D341Med (cell line): ENCODE results near the gene PAF1.

Source experiments
- DNase-seq: peaks from one replicate; pipeline ENCODE4 v3.0.0; 2012; ENCODE audit warnings: low spot score

The PAF1 gene

GRCh38 chr19:39405958-39406655 is 15.2 kb upstream of the PAF1 start:
- DNase-seq = no peak

DNA sequence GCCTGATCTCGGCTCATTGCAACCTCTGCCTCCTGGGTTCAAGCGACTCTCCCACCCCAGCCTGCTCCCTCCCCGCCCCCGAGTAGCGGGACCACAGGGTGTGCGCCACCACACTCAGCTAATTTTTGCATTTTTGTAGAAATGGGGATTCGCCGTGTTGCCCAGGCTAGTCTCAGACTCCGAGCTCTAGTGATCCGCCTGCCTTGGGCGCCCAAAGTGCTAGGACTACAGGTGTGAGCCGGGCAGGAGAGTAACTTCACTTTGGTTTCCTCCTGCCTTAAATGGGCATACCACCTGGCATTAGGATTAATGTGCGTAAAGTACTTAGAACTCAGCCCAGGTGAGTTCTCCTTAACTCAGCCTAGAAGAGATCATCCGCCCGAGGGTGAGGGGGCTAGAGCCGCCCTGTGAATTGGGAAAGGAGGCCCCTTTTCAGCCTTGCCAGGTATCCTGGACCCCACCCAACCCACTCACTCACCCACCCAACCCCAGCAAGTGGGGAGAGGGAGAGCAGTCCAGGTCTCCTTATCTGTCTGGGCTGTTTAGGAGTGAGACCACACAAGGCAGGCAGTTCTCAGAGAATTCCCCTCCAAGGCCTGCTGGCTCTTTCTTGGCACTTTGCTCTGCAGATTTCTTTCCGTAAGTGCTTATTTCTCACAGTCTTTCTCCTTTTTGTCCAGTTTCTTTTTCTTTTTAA is 14.5 kb upstream of the PAF1 start:
- no peak for DNase-seq

GRCh38 chr19:39403331-39404312 is 12.7 kb upstream of the PAF1 start:
- peak; percentile 92 for DNase-seq

DNA sequence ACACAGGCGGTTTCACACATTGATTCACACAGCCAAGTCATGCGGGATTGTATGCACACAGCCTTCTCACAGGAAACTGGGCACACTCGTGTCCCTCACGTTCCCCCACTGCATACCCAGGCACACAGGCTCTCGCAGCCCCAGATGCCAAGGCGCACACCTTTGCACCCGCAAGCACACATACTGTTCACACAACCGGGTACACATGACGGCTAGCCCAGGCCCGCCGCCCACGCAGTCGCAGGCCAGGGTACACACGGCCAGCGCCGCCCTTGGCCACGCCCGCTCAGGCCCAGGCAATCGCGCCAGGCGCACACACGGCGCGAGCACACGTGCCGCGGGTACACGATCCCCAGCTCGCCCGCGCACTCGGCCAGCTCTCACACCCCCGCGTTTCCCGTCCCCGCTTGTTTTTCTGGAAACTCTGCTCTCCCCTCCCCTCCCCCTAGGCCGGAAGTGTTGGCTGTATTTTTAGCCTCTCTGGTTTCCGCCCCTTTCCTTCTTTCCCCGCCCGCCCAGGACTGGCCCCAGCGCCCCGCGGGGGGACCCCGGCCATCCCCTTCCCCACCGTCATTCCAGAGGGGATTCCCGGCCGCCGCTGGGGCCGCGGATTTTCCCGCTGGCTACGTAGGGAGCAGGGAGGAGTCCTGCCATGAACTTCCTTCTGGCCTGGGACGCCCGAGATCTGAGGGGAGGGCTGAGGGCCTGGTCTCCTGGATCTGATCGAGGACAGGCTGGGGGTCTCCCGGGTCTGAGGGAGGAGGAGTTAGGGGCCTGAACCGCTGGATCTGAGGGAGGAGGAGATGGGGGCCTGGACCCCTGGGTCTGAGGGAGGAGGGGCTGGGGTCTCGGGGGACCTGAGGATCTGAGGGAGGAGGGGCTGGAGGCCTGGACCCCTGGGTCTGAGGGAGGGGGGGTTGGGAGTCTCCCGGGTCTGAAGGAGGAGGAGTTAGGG is 11.7 kb upstream of the PAF1 start:
- DNase-seq = peak; percentile 58

GRCh38 chr19:39401549-39402345 is 10.8 kb upstream of the PAF1 start:
- no peak for DNase-seq

DNA sequence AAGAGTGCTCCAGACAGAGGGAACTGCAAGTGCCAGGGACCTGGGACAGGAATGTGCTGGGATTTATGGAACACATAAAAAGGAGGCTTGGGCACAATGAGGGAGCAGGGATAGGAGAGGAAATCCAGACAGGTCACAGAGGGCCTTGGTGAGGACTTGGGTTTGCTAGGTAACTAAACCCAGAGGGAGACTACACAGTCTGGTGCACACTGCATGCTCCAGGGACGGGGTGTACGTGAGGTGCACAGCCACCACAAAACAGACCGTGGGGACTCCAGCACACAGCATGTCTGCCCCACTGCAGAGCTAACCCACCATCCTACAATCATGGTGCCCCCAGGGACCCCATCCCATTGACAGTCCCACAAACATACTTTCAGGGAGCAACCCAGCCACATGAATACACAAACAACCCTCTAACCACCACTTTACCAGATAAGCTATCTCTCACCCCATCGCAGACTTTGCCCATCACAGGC is 10.2 kb upstream of the PAF1 start:
- DNase-seq = no peak

GRCh38 chr19:39400061-39400460 is 9.2 kb upstream of the PAF1 start:
- no peak for DNase-seq

DNA sequence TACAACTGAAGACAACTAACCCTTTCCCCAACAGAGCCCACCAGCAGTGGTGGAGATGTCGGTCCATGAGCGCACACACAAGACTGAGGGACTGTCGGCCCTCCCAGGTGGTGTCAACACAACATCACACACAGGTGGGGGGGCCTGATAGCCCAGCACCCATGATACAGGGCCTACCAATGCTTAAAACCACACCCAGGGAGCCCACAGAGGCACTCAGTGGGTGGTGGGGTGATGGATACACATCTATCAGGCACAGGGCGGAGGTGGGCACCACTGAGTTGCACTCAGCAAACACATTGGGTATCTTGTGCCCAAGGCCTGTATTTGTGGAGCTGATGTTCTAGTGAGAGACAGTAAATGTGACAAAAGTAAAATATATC is 8.8 kb upstream of the PAF1 start:
- no peak for DNase-seq

GRCh38 chr19:39398297-39398864 is 7.5 kb upstream of the PAF1 start:
- DNase-seq = no peak

GRCh38 chr19:39397360-39398296 is 6.7 kb upstream of the PAF1 start:
- DNase-seq = peak; percentile 92

DNA sequence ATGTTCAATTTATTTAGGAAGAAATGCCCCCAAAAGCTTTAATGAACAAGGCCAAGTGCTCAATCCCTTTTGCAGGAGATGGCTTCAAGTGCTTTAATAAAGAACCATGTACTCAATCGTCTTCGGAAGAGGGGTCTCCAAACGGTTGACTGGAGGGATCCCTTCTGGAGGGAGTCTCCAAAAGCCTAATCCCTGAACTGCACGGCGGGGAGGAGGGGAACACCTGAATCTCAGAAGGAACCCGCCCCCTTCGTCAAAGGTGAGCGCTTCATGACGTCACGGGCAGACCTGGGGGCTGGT is 505 bp downstream of the PAF1 start:
- DNase-seq = no peak

DNA sequence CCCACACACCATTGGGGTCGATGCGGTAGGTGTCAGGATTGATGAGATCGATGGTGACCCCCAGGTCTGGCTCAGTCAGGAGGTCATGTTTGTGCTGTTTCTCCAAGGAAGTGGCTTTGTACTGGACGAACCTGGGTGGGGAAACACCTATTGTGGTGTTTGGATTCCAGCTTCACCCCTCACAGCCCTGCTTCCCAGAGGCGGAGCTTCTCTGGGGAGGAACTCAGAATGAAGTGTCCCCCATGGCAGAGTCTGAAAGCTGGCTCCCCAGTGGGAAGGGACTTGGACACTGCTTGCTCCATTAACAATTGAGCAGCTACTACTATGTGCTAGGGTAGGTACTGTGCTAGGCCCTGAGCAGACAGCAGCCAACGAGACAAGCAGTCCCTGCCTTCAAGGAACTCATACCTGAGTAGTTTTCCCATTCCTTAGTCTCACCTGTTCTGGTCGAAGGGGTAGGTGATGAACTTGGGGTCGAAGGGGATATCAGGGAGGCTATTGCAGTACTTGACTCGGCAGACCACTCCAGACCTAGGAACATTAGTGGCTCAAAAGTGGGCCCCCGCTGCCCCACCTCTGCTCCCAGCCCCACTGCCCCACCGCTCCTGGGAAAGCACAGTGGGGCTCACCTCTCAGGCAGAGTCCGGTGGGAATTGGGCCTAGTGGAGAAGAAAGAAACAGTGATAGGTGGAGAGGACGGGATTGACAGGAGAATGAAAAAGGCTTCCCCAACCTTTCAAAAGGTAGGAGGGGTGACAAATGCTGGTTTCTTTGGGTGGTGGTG is 1.1 kb downstream of the PAF1 start:
- DNase-seq = no peak

DNA sequence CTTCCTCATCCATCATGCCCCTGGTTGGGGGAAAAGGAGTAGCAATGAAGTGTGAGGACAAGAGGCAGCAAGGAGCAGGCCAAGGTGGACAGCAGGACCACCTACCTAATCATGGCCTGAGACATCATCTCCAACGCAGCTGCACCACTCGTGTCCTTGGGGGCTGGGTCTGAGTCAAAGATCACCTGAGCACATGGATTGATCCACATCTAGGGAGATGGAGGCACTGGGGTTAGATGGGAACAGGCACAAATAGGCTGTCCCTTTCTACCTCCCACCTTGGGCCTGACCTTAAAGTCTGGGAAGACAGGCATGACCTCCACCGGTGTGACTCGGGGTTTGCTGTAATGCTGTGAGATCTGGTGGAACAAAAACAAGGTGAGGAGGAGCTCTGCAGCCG is 2.2 kb downstream of the PAF1 start:
- no peak for DNase-seq

GRCh38 chr19:39386557-39386956 is 4.3 kb downstream of the PAF1 start:
- no peak for DNase-seq

DNA sequence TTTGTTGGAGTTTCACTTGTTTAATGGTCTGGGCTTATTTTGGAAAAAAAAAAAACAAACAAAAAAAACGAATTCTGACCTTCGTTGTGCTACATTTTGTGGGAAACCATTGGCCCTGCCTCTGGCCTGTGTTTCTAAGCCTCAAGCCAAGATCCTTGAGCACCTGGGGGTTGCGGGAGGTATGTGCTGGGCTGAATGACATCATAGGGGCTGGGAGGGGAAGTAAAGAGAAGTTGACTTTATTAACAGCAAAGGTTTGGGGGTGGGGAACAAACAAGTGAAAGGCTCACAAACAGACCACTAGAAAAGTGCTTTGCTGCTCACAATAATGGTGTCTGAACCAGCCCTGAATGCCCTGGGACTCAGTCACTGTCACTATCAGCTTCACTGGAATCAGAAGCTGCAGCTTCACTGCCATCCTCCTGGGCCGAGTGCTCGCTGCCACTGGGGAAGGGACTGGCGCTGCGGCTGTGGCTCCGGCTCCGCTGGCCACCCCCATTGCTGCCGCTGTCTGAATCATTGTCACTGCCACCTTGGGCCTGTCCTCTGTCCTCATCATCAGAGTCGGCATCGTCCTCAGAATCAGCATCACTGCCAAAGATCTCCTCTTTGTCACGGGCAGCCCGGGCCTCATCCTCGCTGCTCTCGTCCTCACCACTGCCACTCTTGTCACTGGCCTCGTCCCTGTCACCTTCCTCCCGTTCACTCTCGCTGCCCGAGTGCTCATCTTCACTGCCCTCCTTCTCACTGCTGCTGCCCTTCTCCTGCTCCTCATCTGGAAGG is 5.1 kb downstream of the PAF1 start:
- DNase-seq = no peak

DNA sequence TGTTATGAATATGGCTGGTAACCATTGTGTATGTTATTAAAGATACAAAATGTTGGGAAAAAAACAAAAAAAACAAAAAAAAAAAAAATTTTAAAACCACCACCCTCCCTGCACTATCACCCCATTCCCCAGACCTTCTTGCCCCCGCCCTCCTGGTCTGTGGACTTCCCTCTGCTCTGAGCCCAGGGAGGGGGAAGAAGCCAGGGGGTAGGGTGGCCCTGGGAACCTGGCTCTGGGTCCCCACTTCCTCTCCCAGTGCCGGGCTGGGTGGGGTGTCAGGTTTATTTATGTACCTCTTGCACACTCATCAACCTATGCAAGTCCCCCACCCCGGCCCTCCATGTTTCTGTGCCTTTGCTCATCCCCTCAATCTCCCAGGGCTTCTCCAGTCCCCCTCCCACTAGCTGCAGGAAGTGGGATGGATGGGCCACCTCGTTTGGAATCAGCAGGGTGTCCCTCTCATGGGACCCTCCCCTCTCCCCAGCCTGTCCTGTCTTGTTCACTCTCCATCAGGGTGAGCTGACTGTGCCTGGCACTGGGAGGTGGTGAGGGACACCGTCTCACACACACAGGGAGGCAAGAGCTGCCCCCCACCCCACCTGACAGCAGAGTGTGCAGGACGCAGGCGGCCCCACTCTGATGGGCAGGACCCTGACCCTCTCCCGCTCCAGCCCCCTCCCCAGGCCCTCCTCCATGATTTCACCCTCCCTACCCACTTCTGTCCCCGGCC is 5.9 kb downstream of the PAF1 start:
- DNase-seq = no peak
